ENCODE measurements around the gene WDR5.

GRCh38 chr9:134152022-134152448, 16.2 kb downstream of the WDR5 start:
- TF ChIP-seq CTCF (IDR thresholded peaks at IDR 0.05 in 2 of 3, conservative IDR thresholded peaks at IDR 0.05 in 1 of 3; ENCODE audit: control insufficient read depth in 2 of 3, extremely low read depth in 1 of 3, insufficient read depth in 1 of 3, low read depth in 3 of 3, low read length in 3 of 3), result no peak
- no peak for TF ChIP-seq SMC3 (IDR thresholded peaks at IDR 0.05; ENCODE audit: borderline replicate concordance, low read length)
- TF ChIP-seq NBN (IDR thresholded peaks at IDR 0.05), result no peak
- no peak for TF ChIP-seq ZBTB33 (IDR thresholded peaks at IDR 0.05)

Data from GM12878 (cell line).